SK-N-SH treated with all-trans-retinoic acid at 6 μM for 48 hours (cell line): ENCODE data around the gene POU6F2.
"Not testable (repeated sequence)": the region's sequence is repeated elsewhere in the genome, so short reads cannot be mapped to it uniquely, and the experiment has no call there.

ENCODE experiments used
- RARB ChIP-seq: fragments of 250-450 bp; sonication (Bioruptor Pico); IDR thresholded peaks from 2 replicates; pipeline ENCODE4 v1.8.0; 2021; ENCODE audit warnings: mild to moderate bottlenecking, moderate library complexity
- ZFP3 ChIP-seq: fragments of 250-450 bp; sonication (Bioruptor Pico); IDR thresholded peaks from 2 replicates; pipeline ENCODE4 v1.5.0; 2020; ENCODE audit warnings: mild to moderate bottlenecking, moderate library complexity
- TF ChIP-seq, protein P1 (sequence below): fragments of 250-450 bp; sonication (Bioruptor Pico); IDR thresholded peaks from 2 replicates; pipeline ENCODE4 v1.5.1; 2020; ENCODE audit warnings: low read depth, mild to moderate bottlenecking, moderate library complexity

DNA sequence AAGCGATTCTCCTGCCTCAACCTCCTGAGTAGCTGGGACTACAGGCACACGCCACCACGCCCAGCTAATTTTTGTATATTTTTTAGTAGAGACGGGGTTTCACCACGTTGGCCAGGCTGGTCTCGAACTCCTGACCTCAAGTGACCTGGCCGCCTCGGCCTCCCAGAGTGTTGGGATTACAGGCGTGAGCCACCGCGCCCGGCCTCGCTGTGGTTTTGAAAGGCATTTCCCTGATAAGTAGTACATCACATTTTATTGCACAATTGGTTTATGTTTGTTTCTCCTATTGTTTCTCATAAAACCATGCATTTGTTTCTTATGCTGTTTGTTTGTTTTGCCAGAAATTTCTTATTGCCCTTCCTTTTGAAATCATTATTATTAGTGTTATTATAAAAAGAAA lies 353.9 kb downstream of the POU6F2 start:
- TF ChIP-seq RARB, ZFP3 (CRISPR knock-in tag): not testable (repeated sequence)
- TF ChIP-seq, protein P1, sequence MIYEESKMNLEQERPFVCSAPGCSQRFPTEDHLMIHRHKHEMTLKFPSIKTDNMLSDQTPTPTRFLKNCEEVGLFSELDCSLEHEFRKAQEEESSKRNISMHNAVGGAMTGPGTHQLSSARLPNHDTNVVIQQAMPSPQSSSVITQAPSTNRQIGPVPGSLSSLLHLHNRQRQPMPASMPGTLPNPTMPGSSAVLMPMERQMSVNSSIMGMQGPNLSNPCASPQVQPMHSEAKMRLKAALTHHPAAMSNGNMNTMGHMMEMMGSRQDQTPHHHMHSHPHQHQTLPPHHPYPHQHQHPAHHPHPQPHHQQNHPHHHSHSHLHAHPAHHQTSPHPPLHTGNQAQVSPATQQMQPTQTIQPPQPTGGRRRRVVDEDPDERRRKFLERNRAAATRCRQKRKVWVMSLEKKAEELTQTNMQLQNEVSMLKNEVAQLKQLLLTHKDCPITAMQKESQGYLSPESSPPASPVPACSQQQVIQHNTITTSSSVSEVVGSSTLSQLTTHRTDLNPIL (CRISPR knock-in tag) = not testable (repeated sequence)
